Neural progenitor cell (in vitro differentiated cells): ENCODE measurements around the gene SEMA5B. TPM values are rescaled to one million over a fixed set of nuclear protein-coding genes. Genes with fewer than 3 reads are reported as not detected.

Source experiments
- DNase-seq: peaks from one replicate; pipeline ENCODE4 v3.0.0-alpha.2; 2016; ENCODE audit warnings: low spot score
- H2AFZ ChIP-seq: fragments of 200-600 bp; sonication (generic); replicated peaks from 2 replicates; pipeline ENCODE4 v1.6.1; 2016; ENCODE audit warnings: antibody characterized with exemption
- H3F3A ChIP-seq: fragments of 200-600 bp; sonication (generic); 2 replicates; pipeline ENCODE4 v1.6.1; 2016; ENCODE audit warnings: antibody characterized with exemption, low read depth
- H3K27ac ChIP-seq: fragments of 200-600 bp; sonication (generic); 2 replicates; pipeline ENCODE4 v1.5.1; 2016; ENCODE audit warnings: mild to moderate bottlenecking
- H3K27me3 ChIP-seq: fragments of 200-600 bp; sonication (generic); 2 replicates; pipeline ENCODE4 v1.6.1; 2016; ENCODE audit warnings: mild to moderate bottlenecking, moderate library complexity
- H3K36me3 ChIP-seq: fragments of 200-600 bp; sonication (generic); 2 replicates; pipeline ENCODE4 v1.5.1; 2016
- H3K4me1 ChIP-seq: fragments of 200-600 bp; sonication (generic); 2 replicates; pipeline ENCODE4 v1.6.1; 2016; ENCODE audit warnings: mixed run types
- H3K4me2 ChIP-seq: fragments of 200-600 bp; sonication (generic); 2 replicates; pipeline ENCODE4 v1.6.1; 2016
- H3K4me3 ChIP-seq: fragments of 200-600 bp; sonication (generic); 2 replicates; pipeline ENCODE4 v1.5.1; 2016
- H3K79me2 ChIP-seq: fragments of 200-600 bp; sonication (generic); 2 replicates; pipeline ENCODE4 v1.6.1; 2016; ENCODE audit warnings: low read depth
- H3K9ac ChIP-seq: fragments of 200-600 bp; sonication (generic); 2 replicates; pipeline ENCODE4 v1.6.1; 2016
- H3K9me3 ChIP-seq: fragments of 200-600 bp; sonication (generic); 2 replicates; pipeline ENCODE4 v1.5.1; 2016; ENCODE audit warnings: low read depth
- H4K20me1 ChIP-seq: fragments of 200-600 bp; sonication (generic); 2 replicates; pipeline ENCODE4 v1.6.1; 2016; ENCODE audit warnings: low read depth
- H3K27ac Mint-ChIP-seq: 3 replicates; pipeline ENCODE4 v1.8.0; 2021; ENCODE audit warnings: mixed read lengths
- H3K27me3 Mint-ChIP-seq: 2 replicates; pipeline ENCODE4 v1.8.0; 2022; ENCODE audit warnings: low read depth, mild to moderate bottlenecking, inconsistent platforms, moderate library complexity, mixed read lengths; ENCODE audit not compliant: insufficient read depth
- H3K36me3 Mint-ChIP-seq: 3 replicates; pipeline ENCODE4 v1.8.0; 2021; ENCODE audit warnings: mixed read lengths
- H3K4me1 Mint-ChIP-seq: 3 replicates; pipeline ENCODE4 v1.8.0; 2021; ENCODE audit warnings: mixed read lengths
- H3K4me3 Mint-ChIP-seq: 3 replicates; pipeline ENCODE4 v1.8.0; 2021; ENCODE audit warnings: mild to moderate bottlenecking, moderate library complexity, mixed read lengths
- H3K9me3 Mint-ChIP-seq: 3 replicates; pipeline ENCODE4 v1.8.0; 2020; ENCODE audit warnings: mixed read lengths
- CTCF ChIP-seq: fragments of 200-600 bp; sonication (generic); IDR thresholded peaks from 2 replicates; pipeline ENCODE4 v1.5.1; 2017; ENCODE audit warnings: antibody characterized with exemption, mild to moderate bottlenecking
- EZH2 ChIP-seq: fragments of 200-600 bp; sonication (generic); IDR thresholded peaks from 2 replicates; pipeline ENCODE4 v1.6.1; 2017; ENCODE audit warnings: antibody characterized with exemption, mild to moderate bottlenecking, moderate library complexity
- EZH2phosphoT487 ChIP-seq: fragments of 200-600 bp; sonication (generic); IDR thresholded peaks from 2 replicates; pipeline ENCODE4 v1.6.1; 2017; ENCODE audit warnings: antibody characterized with exemption
- total RNA-seq: library from RNA; depleted of rRNA; stranded (reverse); fragments of >200 nt; gene quantifications from 2 replicates; pipeline ENCODE4 v1.2.3, GENCODE V29; 2015; ENCODE audit warnings: low replicate concordance

SEMA5B gene
- total RNA-seq, 1 donor from 2014 or later: 10.1 TPM

- Histone ChIP-seq H3K27me3 (no peaks in the 10 kb centered on the region), H3K36me3 (no peaks in the 10 kb centered on the region), H3K79me2 (no peaks in the 10 kb centered on the region), H3K4me3 (no peak overlapping the region), H3K4me2 (no peak overlapping the region), H3K9me3 (no peaks in the 10 kb centered on the region), H3F3A (no peaks in the 10 kb centered on the region), H4K20me1 (no peaks in the 10 kb centered on the region), H3K27ac (no peak overlapping the region), H3K9ac (no peak overlapping the region), H2AFZ (no peak overlapping the region), H3K4me1 (no peaks in the 10 kb centered on the region)
- Mint-ChIP-seq H3K4me1 (peaks cover 3% of the 10 kb centered on the region), H3K27ac (no peak overlapping the region), H3K4me3 (no peak overlapping the region), H3K36me3 (peaks cover 10% of the 10 kb centered on the region), H3K27me3 (peaks cover 2% of the 10 kb centered on the region), H3K9me3 (no peaks in the 10 kb centered on the region)
- no peak for DNase-seq
- no peak for TF ChIP-seq EZH2
- TF ChIP-seq CTCF: no peak
- TF ChIP-seq EZH2phosphoT487: no peak
Observed at GRCh38 chr3:122937745-122938144, 89.8 kb downstream of the SEMA5B start.

- Mint-ChIP-seq H3K27me3 (peaks cover 2% of the 10 kb centered on the region), H3K36me3 (peaks cover 10% of the 10 kb centered on the region), H3K9me3 (no peaks in the 10 kb centered on the region), H3K4me3 (no peak overlapping the region), H3K4me1 (peaks cover 3% of the 10 kb centered on the region), H3K27ac (no peak overlapping the region)
- Histone ChIP-seq H3K9ac (no peak overlapping the region), H3F3A (no peaks in the 10 kb centered on the region), H3K27ac (no peak overlapping the region), H3K79me2 (no peaks in the 10 kb centered on the region), H3K4me3 (no peak overlapping the region), H4K20me1 (no peaks in the 10 kb centered on the region), H3K36me3 (no peaks in the 10 kb centered on the region), H3K27me3 (no peaks in the 10 kb centered on the region), H3K4me2 (no peak overlapping the region), H2AFZ (no peak overlapping the region), H3K9me3 (no peaks in the 10 kb centered on the region), H3K4me1 (no peaks in the 10 kb centered on the region)
- TF ChIP-seq CTCF: no peak
- TF ChIP-seq EZH2phosphoT487: no peak
- no peak for TF ChIP-seq EZH2
- no peak for DNase-seq
Observed at GRCh38 chr3:122936986-122937385, 90.6 kb downstream of the SEMA5B start.

DNA sequence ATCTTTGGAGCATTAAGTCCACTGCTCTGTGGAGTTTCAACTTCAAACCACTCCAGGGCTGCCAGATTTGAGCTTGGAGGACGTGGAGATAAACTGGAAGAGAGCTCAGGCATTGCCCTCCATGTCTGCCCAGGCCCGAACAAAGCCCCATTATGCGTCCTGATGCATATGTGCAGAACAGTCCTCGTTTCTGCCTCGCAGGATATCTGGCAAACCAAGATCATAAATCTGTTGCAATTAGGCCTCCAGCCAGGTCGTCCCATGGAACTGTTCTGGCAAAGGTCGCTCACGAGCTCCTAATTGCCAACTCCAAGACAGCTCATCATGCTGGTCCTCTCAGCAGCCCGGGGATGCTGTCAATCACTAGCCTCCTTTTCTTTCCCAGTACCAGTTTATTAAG is 91.2 kb downstream of the SEMA5B start:
- H3K36me3 Mint-ChIP-seq: peaks cover 10% of the 10 kb centered on the region
- TF ChIP-seq EZH2phosphoT487 (no peak), EZH2 (no peak), CTCF (no peak)
- H3K27me3 Mint-ChIP-seq: peaks cover 2% of the 10 kb centered on the region
- no peaks in the 10 kb centered on the region for H4K20me1 ChIP-seq
- no peak overlapping the region for H3K27ac Mint-ChIP-seq
- no peak overlapping the region for H3K4me3 ChIP-seq
- H3K4me3 Mint-ChIP-seq: no peak overlapping the region
- H3K79me2 ChIP-seq: no peaks in the 10 kb centered on the region
- no peaks in the 10 kb centered on the region for H3K27me3 ChIP-seq
- H2AFZ ChIP-seq: no peak overlapping the region
- peaks cover 3% of the 10 kb centered on the region for H3K4me1 Mint-ChIP-seq
- H3K9me3 ChIP-seq: no peaks in the 10 kb centered on the region
- no peak for DNase-seq
- no peaks in the 10 kb centered on the region for H3K9me3 Mint-ChIP-seq
- H3K27ac ChIP-seq: no peak overlapping the region
- no peaks in the 10 kb centered on the region for H3K36me3 ChIP-seq
- no peaks in the 10 kb centered on the region for H3F3A ChIP-seq
- no peak overlapping the region for H3K4me2 ChIP-seq
- H3K9ac ChIP-seq: no peak overlapping the region
- H3K4me1 ChIP-seq: no peaks in the 10 kb centered on the region
